ENCODE data around the gene HLA-DOA.

The HLA-DOA gene

GRCh38 chr6:33008944-33009861 lies at the start of gene HLA-DOA:
Gene HLA-DOA, minus strand, starts transcription at chr6:33009591.
- DNase-seq = no peak

- no peak for DNase-seq
These were observed 48.1 kb upstream of the HLA-DOA start for GRCh38 chr6:33057222-33058150.

- no peak for DNase-seq
These were observed 43.8 kb upstream of the HLA-DOA start for GRCh38 chr6:33053230-33053629.

DNA sequence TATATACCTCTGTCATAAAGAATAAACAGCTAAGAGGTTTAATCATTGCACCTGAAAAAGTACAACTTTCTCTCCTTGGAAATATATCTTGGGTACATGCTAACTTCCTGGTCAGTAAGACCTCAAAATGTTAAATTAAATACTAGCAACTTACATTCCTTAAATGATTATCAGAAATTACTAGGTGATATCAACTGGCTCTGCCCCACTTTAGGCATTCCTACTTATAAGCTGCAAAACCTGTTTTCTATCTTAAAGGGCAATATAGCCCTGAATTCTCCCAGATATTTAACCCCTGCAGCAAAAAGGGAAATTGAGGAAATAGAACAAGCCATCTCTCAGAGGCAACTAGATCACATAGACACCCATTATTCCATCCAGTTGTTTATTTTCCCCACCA lies 43.2 kb upstream of the HLA-DOA start:
- DNase-seq = no peak

GRCh38 chr6:33050014-33050810 lies 40.8 kb upstream of the HLA-DOA start:
- DNase-seq = no peak

GRCh38 chr6:33049323-33050013 lies 40.1 kb upstream of the HLA-DOA start:
- DNase-seq = no peak

GRCh38 chr6:33040157-33040556 lies 30.8 kb upstream of the HLA-DOA start:
- DNase-seq = no peak

DNA sequence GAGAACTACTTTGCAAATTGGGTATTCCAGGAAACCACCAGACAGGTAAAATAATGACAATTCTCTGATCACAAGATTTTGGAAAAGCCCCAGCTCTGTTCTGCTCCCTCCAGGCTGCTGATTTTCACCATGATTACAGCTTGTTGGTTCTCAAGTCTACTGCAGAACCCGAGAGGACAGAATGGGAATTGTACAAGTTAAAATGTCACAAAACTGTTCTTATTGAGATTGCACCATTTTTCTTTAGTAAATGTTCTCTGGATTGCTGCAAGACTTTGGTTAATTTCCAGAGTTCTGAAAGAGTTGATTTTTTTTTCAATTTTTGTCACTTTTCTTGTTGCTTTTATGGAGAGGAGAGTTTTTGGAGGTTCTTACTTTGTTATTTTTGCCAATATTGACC lies 27.1 kb upstream of the HLA-DOA start:
- DNase-seq = no peak

GRCh38 chr6:33034554-33034953 lies 25.2 kb upstream of the HLA-DOA start:
- DNase-seq = no peak

DNA sequence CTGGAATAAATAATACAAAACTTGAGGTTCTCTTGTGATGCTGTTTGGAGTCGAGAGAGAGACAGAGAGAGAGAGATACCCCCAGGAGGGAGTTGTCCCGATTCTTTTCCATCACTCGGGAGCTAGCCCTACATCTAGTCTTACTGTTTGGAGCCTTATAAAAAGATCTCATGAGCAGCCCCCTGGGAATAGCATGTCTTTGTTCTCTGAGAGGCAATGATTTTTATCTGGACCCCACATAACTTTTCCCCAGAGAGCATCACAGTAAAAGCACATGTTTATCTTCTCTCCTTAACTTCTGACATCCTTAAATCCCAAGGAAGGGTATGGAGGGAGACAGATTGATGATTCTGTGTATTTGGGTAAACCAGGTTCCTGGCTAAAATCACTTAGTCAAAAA lies 20.9 kb upstream of the HLA-DOA start:
- no peak for DNase-seq

DNA sequence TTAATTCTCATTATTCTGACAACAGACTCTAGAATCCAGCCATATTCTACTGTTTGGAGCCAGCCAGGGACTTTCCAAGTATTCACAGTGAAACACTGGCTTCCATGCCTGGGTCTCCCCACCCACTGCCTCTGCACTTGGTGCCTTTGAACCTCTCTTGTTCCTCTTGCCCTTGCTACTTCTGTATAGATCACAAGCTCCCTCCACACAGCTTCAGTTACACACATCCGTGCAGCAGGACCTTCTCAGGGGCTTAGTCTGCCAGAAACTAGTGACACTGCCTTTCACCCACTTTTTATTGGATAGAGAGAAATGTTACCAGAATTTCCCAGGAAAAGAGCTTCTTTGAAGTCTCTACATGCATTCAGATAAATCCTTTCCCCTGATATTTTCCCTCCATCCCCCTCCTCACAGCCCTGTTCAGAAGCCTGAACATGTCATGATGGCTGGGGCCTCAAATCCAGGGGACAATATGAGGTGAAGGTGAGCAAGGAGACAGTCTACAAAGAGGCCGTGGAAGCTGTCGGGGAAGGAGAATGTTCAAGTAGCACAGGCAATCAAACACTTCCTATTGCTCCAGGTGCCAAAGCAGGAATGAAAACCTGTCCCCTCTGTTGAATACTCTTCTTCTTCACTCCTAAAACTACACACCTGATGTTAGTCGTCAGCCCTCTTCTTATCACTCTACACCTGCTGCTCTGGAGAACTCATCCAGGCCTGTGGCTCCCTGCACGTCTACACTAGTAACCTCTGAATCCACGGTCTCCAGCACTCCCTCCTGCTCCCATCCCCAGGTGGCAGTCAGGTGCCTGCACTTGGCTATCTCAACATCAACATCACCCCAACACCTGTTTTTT lies 20.2 kb upstream of the HLA-DOA start:
- no peak for DNase-seq

GRCh38 chr6:33028220-33028849 lies 18.9 kb upstream of the HLA-DOA start:
- no peak for DNase-seq

DNA sequence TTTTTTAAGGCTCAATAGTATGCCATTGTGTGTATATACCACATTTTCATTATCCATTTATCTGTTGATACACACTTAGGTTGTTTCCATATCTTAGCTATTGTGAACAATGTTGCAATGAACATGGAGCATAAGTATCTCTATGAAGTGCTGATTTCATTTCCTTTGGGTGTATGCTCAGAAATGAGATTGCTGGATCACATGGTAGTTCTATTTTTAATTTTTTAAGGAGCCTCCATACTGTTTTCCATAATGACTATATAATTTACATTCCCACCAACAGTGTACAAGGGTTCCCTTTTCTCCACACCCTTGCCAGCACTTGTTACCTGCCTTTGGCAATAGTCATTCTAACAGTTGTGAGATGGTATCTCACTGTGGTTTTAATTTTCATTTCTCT lies 15.1 kb upstream of the HLA-DOA start:
- no peak for DNase-seq

- DNase-seq = no peak
These were observed 14.1 kb upstream of the HLA-DOA start for GRCh38 chr6:33023536-33023935.

DNA sequence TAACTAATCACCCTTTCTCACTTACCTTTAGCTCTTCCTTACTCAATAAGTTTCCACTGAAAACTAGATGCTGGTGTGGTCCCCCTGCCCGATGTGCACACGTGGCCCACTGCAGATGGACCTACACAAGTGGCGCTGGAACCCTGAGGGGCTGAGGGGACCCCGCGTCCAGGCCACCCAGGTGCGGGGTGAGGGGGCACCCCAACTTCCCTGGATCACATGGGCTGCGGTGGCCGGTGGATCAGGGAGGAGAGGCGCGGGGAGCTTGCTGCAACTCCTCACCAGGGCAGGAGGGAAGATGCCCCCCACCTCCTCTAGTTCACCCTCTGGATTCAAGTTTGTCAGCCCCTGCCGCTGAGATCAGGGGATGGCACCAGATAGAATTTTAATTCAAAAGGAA lies 12.5 kb upstream of the HLA-DOA start:
- no peak for DNase-seq

DNA sequence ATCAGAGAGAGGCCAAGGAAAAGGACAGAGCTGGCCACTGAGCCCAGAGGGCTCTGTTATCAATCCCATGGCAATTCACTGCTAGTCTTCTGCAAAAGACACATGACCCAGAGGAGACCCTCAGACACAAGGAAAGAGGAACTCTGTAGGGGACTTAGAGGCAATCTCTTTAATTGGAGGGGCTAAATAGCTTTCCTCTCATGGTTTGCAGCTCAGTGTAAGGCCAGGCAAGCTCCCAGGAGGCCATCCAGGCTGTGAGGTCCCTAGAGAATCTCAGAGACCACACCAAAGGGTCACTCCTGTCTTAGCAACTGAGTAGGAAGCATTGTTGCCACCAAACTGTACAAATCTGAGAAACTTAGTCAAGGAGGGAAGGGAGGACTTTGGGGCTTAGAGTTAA lies 10.0 kb upstream of the HLA-DOA start:
- no peak for DNase-seq

DNA sequence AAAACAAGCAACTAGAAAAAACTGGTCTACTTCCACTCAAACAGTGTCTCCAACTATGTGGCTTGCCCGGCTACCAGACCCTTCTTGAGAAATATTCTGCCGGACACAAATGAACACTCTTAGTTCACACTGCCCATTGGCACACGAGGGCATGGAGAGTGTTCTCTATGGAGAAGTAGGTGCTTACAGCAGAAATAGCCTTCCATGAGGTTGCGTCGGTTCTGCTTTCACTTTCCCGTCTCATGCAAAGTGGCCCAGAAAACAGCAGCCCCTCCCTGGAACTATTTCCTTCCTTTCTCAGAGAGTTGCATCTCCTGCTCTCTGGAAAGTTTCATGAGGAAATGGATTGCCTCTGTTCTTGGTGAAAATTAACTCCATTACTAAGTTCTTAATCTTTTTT lies 9.5 kb upstream of the HLA-DOA start:
- DNase-seq = peak; percentile 9

DNA sequence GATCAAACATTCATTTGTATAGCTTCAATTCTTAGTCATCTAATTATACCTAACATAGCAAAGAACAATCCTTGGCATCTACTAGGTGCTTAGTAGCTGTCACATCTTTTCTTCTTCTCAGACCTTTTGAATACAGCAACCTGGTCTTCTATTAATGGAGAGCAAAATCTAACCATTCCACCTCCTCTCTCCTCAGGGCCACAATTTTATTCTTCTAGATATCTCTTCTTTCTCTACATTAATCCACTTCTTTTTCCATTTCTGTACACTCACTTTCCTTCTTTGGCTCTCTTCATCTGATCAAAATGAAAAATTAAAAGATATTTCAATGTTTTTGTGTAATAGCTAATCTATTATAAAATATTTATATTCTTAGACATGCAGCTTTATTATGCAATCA lies 9.0 kb upstream of the HLA-DOA start:
- DNase-seq = no peak

GRCh38 chr6:33017694-33018353 lies 8.4 kb upstream of the HLA-DOA start:
- DNase-seq = no peak

DNA sequence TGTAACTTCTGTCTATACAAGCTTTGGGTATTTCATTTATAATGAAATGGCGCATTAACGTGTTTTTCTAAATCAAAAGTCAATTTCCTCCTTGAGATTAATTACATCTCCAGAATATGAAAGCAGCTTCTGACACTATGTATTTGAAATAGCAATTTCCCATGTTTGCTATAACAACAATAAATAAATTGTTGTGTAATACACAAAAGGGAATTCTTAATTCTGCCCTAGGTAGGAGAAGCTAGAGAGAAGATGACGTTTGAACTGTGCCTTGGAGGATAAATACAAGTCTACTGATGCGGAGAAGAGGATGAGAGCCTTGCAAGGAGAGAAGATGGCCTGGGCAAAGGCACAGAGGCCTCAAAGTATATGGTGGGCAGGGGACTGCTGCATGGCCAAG lies 7.6 kb upstream of the HLA-DOA start:
- no peak for DNase-seq

Data from NCI-H774 (cell line).